ENCODE results near the gene PRADC1.

The PRADC1 gene

DNA sequence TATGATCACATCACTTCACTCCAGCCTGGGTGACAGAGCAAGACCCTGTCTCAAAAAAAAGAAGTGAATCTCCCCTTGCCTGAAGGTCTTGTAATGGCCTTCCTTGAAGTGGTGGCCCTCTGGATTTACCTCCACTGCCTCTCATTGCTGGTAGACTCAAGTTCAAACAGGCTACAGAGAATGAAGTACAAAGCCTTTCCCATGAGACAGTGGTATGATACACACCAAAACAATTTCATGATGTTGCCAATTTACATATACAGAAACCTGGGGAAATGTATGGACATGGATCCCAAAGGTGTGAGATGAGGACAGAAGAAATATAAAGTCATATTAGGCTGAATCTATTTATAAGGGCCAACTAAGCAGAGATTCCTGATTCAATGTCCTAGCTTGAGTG lies 35.5 kb downstream of the PRADC1 start:
- DNase-seq, result no peak

- DNase-seq, result no peak
Observed at GRCh38 chr2:73187549-73187948, 45.5 kb downstream of the PRADC1 start.

DNA sequence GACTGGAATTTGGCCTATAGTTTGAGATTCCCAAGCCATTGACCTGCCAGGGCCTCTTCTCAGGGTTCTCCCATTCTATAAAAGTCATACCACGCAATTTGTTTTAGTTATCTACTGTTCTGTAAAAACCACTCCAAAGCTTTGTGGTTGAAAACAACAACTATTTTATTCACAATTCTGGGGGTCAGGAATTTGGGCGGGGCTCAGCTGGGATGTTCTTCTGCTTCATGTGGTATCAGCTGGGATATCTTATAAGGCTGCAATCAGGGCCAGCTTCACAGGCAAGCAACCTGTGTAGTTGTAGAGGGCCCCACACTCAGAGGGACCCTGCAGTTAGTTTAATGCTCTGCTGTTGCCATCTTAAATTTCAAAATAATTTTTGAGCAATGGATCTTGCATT lies 47.1 kb downstream of the PRADC1 start:
- DNase-seq, result no peak
